CD4-positive, alpha-beta T cell treated with Interleukin-1 beta for 1 hour (primary cell): ENCODE data around the gene ADGRL3.
"Not testable (repeated sequence)": the region's sequence is repeated elsewhere in the genome, so short reads cannot be mapped to it uniquely, and the experiment has no call there.

ENCODE experiments used
- DNase-seq, 2 donors: peaks; one replicate each; pipeline ENCODE4 v3.0.0-alpha.2; 2020 to 2022

The ADGRL3 gene

DNA sequence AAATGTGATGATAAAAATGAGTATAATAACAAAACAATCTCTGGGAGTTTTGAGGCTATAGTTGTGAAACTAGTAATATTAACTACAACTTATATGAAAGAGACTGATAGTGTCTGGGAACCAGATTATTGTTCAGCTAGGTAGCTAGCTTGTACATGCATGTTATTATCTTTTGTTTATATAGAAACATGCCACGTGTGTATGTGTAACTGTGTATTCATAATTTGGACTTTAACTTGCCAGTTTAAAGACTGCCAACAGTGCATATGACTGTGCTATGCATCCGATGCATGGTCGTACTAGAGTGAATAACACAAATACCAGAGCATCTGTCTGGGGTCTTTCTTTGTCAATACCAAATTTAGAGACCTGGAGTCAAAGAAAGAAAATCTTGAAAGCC is 92.2 kb downstream of the ADGRL3 start:
- no peak for DNase-seq

- no peak for DNase-seq
Measured at GRCh38 chr4:61293707-61294400, 93.7 kb downstream of the ADGRL3 start.

DNA sequence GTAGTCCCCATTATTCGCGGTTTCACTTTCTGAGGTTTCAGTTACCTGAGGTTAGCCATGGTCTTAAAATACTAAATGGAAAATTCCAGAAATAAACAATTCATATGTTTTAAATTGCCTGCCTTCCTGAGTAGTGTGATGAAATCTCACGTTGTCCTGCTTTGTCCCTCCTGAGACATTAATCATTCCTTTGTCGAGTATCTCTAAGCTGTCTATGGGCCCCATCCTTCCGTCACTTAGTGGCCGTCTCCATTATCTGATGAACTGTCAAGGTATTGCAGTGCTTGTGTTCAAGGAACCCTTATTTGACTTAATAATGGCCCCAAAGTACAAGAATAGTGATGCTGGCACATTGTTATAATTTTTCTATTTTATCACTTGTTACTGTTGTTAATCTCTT is 94.8 kb downstream of the ADGRL3 start:
- DNase-seq: no peak

DNA sequence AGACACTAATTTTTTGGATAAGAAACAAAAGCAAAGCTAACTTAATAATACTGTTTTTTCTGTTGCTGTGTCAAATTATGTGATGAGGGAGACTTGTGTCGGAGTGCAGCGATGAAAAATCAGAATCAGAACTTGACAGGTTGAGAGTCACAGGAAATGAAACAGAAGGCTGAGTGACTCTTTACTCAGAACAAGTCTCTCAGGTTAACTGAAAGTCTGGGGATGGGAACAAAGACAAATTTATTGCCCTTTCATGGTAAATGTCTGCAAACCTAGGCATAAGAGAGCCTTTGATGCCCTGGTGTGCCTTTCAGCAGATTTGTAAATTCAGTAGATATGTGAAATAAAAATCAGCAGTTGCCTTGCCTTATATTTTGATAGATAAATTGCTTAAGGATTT is 96.0 kb downstream of the ADGRL3 start:
- DNase-seq: no peak

- no peak for DNase-seq
Measured at GRCh38 chr4:61298178-61298740, 98.1 kb downstream of the ADGRL3 start.

DNA sequence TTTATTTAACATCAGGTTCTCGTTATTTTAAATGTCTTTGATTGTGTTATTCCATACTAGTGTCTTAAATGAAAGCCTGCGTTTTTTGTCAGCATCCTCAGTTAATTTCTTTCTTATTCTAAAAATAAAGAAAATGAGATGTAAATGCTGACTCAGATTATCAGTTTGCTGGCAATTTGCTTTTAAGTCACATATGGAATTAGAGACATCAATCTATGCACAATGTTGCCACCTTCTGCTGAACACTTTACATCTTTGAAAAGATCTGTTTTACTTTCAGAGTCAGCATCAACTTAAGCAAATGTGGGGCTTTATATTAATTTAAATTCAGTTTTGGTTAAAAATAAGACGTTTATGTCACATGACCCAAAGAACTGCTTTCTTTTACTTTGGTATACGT is 99.2 kb downstream of the ADGRL3 start:
- DNase-seq: no peak

DNA sequence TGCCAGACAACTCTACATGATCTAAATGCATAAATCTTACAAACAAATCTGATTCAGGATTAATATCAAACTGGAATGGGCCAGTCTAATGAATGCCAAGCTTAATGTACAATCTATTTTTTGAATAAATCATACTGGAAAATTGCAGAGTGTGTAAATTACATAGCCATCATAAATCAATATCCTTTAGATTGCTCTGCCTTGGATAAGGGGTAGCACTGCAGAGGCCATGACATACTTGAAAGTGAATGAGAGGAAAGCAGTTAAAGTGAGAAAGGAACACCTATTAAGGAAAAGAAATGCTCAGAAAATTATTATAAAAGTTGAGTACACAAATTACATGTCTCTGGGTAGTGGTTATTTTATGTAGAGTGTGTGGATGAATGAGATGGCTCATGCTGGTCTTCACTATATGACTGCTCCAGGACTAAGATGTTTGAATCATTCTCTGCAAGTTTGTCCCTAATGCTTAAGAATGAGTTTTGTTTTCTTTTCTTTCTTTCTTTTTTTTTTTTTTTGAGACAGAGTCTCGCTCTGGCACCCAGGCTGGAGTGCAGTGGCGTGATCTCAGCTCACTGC is 100.2 kb downstream of the ADGRL3 start:
- no peak for DNase-seq

- DNase-seq: no peak
Measured at GRCh38 chr4:61301271-61301670, 101.1 kb downstream of the ADGRL3 start.

DNA sequence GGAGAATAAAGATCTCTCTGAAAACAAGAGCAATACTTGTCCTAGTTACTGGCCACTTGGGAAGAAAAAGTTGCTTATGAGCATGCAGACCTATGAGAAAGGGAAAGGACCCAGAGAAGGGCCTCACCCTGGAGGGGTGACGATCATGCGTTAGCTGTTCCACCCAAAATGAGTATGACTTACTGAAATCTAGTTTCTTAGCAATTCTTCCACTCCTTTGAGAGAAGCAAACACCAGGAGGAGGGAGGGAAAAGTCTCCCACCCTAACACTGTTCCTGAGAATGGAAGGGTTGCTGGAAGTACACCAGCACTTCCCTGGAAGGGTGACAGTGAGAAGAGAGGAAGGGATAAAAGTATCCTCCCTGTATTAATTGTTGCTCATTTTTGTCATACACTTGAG is 107.9 kb downstream of the ADGRL3 start:
- no peak for DNase-seq

DNA sequence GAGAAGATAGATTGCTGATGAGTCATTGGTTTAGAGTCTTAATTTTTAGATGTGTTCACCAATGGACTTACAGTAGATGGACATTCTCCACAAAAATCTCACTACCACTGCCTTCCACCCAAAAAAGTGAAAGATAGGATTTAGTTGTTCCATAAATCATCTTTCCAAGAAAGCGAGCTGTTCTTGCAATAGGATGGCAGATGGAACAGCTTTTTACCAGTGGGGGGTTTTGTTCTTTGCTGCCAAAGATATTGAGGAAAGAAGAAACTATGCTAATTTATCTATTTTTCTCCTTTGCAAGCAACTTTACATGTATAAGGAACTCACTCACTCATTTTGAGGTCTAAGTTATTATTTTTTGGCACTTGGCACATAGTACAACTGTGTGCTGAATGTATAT is 109.5 kb downstream of the ADGRL3 start:
- no peak for DNase-seq

DNA sequence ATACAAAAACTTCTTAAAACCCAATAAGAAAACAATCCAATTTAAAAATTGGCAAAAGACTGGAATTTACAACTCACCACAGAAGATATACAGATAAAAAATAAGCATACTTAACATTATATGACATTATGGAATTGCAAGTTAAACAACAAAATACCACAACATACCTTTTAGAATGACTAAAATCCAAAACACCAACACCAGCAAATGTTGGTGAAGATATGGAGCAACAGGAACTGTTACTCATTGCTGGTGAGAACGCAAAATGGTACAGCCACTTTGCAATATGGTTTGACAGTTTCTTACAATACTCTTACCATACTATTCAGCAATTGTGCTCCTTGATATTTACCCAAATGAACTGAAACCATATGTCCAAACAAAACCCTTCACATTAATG is 112.4 kb downstream of the ADGRL3 start:
- DNase-seq: no peak

DNA sequence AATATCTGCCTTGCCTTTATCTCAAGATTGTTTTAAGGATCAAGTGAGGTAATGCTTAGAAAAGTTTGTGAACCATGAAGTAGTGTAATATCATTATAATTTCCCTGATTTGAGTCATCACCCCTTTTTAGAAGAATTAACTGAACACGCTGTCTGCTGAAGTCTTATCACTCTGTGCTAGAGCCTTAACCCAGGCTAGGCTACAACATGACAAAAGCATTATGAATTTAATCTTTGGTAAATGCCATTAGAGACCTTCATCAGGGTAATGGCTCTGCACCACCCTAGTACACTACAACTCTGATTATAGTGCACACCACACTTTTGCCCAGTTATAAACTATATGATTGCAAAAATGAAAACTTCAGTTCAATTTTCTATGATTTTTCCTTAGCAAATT is 118.3 kb downstream of the ADGRL3 start:
- DNase-seq: no peak

GRCh38 chr4:61319156-61319555 is 119.0 kb downstream of the ADGRL3 start:
- no peak for DNase-seq

- no peak for DNase-seq
Measured at GRCh38 chr4:61320154-61320553, 120.0 kb downstream of the ADGRL3 start.

DNA sequence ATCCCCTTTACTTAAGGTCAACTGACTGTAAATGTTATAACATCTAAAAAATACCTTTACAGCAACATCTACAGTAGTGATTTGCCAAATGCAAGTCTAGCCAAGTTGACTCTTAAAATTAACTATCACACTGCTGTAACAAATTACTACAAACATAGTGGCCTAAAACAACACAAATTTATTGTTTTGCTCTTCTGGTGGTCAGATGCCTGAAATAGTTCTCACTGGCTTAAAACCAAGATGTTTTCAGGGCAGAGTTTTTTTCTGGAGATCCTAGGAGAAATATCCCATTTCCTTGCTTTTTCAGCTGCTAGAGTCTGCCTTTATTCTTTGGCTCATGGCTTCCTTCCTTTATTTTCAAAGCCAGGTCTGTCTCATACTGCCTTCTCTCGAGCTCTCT is 120.5 kb downstream of the ADGRL3 start:
- no peak for DNase-seq

GRCh38 chr4:61332693-61333092 is 132.6 kb downstream of the ADGRL3 start:
- DNase-seq: no peak

GRCh38 chr4:61333490-61333889 is 133.4 kb downstream of the ADGRL3 start:
- DNase-seq: no peak

GRCh38 chr4:61335241-61335763 is 135.2 kb downstream of the ADGRL3 start:
- no peak for DNase-seq

GRCh38 chr4:61336488-61336887 is 136.4 kb downstream of the ADGRL3 start:
- DNase-seq: no peak

DNA sequence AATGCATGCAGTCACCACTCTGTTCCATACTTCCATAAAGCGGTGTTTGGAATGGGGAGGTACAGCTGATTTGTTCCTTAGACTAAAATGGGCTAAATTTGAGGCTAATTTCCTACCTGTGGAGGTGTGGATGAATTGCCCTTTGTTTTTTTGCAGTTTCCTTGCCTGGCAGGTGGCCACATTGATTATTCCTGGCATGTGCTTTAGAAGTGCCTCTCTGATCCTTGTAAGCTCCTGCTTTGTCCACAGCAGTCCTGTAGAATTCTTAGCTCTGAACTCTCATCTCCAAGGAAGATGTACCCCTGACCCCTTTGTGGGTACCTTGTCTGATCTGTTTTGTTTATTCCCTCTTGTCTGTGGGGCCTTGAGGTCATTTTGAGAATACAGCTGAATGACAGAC is 136.8 kb downstream of the ADGRL3 start:
- no peak for DNase-seq

DNA sequence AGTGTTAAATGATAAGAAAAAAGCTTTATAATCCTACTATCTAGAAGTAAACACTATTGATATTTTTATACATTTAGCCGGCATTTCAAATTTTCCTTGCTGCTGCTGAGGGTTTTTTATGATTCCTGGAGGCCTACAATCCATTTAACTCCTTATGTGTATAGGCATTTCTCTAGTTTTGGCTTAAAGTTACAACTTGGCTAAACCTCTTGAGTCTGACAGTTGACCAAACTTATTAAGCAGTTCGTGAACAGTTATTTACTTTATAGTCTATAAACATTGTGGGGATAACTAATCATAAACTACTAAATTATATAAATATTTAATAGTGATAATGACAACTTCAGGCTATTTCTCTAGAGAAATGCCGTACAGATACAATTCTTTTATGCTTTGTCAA is 141.9 kb downstream of the ADGRL3 start:
- DNase-seq: no peak

DNA sequence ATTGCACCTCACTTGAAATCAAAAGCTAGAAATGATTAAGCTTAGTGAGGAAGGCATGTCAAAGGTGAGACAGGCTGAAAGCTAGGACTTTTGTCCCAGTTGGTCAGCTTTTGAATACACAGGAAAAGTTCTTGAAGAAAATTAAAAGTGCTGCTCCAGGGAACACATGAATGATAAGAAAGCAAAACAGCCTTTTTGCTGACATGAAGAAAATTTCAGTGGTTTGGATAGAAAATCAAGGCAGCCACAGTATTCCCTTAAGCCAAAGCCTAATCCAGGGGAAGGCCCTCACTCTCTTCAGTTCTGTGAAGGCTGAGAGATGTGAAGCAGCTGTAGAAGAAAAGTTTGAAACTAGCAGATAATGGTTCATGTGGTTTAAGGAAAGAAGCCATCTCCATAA is 150.8 kb downstream of the ADGRL3 start:
- DNase-seq: no peak

GRCh38 chr4:61356696-61357095 is 156.6 kb downstream of the ADGRL3 start:
- DNase-seq: no peak

GRCh38 chr4:61359301-61359700 is 159.2 kb downstream of the ADGRL3 start:
- DNase-seq: no peak

DNA sequence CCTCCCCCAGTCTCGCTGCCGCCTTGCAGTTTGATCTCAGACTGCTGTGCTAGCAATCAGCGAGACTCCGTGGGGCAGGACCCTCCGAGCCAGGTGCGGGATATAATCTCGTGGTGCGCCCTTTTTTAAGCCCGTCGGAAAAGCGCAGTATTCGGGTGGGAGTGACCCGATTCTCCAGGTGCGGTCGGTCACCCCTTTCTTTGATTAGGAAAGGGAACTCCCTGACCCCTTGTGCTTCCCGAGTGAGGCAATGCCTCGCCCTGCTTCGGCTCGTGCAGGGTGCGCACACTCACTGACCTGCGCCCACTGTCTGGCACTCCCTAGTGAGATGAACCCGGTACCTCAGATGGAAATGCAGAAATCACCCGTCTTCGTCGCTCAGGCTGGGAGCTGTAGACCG is 172.7 kb downstream of the ADGRL3 start:
- not testable (repeated sequence) for DNase-seq
